ENCODE results near the gene NHSL1.
A peak's percentile ranks its signal among the peaks of the same experiment; 100 is the strongest.

The NHSL1 gene

GRCh38 chr6:138455746-138456400 lies 43.4 kb downstream of the NHSL1 start:
- TF ChIP-seq OSR1 (CRISPR knock-in tag; IDR thresholded peaks at IDR 0.05) (no peak), CSRNP3 (CRISPR knock-in tag; IDR thresholded peaks at IDR 0.05) (no peak), ISL1 (CRISPR knock-in tag; IDR thresholded peaks at IDR 0.05) (no peak), ZFP30 (CRISPR knock-in tag; IDR thresholded peaks at IDR 0.05) (no peak), TOX (CRISPR knock-in tag; IDR thresholded peaks at IDR 0.05; ENCODE audit: borderline replicate concordance) (no peak), PATZ1 (CRISPR knock-in tag; IDR thresholded peaks at IDR 0.05; ENCODE audit: borderline replicate concordance) (no peak), ZNF70 (CRISPR knock-in tag; IDR thresholded peaks at IDR 0.05) (no peak), ZNF565 (CRISPR knock-in tag; conservative IDR thresholded peaks at IDR 0.05; ENCODE audit: low read depth) (no peak), TCF4 (CRISPR knock-in tag; IDR thresholded peaks at IDR 0.05; ENCODE audit: borderline replicate concordance) (no peak), RARB (CRISPR knock-in tag; IDR thresholded peaks at IDR 0.05) (no peak), GLIS3 (CRISPR knock-in tag; IDR thresholded peaks at IDR 0.05) (no peak), CSDC2 (CRISPR knock-in tag; IDR thresholded peaks at IDR 0.05) (no peak), ZNF8 (CRISPR knock-in tag; IDR thresholded peaks at IDR 0.05) (no peak), PPARA (CRISPR knock-in tag; IDR thresholded peaks at IDR 0.05; ENCODE audit: borderline replicate concordance) (no peak), CREB5 (CRISPR knock-in tag; IDR thresholded peaks at IDR 0.05; ENCODE audit: low read depth) (no peak)
- TF ChIP-seq, protein P1, sequence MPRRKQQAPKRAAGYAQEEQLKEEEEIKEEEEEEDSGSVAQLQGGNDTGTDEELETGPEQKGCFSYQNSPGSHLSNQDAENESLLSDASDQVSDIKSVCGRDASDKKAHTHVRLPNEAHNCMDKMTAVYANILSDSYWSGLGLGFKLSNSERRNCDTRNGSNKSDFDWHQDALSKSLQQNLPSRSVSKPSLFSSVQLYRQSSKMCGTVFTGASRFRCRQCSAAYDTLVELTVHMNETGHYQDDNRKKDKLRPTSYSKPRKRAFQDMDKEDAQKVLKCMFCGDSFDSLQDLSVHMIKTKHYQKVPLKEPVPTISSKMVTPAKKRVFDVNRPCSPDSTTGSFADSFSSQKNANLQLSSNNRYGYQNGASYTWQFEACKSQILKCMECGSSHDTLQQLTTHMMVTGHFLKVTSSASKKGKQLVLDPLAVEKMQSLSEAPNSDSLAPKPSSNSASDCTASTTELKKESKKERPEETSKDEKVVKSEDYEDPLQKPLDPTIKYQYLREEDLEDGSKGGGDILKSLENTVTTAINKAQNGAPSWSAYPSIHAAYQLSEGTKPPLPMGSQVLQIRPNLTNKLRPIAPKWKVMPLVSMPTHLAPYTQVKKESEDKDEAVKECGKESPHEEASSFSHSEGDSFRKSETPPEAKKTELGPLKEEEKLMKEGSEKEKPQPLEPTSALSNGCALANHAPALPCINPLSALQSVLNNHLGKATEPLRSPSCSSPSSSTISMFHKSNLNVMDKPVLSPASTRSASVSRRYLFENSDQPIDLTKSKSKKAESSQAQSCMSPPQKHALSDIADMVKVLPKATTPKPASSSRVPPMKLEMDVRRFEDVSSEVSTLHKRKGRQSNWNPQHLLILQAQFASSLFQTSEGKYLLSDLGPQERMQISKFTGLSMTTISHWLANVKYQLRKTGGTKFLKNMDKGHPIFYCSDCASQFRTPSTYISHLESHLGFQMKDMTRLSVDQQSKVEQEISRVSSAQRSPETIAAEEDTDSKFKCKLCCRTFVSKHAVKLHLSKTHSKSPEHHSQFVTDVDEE (CRISPR knock-in tag; IDR thresholded peaks at IDR 0.05) = no peak
- ATAC-seq = no peak

DNA sequence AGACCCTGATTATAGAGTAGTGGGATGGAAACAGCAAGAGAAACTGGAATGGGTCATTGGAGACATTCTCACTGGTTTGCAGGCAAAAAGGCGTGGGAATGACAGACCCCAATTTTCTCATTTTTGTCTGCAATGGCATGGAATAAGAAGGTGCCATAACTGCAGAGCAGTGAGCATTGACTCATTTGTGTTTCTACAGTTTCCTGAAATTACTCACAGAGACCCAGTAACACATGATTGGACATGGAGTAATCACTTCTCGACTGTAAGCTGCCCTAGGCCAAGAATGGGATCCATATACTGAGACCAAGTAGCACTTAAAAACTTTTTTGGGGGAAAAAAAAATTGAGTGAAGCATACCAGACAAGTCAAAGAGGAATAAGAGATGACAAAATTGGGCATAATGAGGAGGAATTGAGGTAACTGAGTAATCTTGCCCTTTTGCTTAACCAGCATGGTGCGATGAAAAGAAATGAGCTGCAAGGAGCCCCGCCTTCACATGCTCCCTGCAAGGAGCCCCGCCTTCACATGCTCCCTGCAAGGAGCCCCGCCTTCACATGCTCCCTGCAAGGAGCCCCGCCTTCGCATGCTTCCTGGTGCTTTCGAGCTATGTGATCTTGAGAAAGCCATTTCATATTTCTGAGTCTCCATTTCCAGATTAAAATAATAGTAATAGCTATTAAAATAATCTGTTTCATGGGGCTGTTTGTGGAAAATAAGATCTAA lies 44.1 kb downstream of the NHSL1 start:
- ATAC-seq = 0 out of 3 replicates have a peak, but pooled peaks have one; percentile 38
- TF ChIP-seq, protein P2, sequence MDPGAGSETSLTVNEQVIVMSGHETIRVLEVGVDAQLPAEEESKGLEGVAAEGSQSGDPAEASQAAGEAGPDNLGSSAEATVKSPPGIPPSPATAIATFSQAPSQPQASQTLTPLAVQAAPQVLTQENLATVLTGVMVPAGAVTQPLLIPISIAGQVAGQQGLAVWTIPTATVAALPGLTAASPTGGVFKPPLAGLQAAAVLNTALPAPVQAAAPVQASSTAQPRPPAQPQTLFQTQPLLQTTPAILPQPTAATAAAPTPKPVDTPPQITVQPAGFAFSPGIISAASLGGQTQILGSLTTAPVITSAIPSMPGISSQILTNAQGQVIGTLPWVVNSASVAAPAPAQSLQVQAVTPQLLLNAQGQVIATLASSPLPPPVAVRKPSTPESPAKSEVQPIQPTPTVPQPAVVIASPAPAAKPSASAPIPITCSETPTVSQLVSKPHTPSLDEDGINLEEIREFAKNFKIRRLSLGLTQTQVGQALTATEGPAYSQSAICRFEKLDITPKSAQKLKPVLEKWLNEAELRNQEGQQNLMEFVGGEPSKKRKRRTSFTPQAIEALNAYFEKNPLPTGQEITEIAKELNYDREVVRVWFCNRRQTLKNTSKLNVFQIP (CRISPR knock-in tag; IDR thresholded peaks at IDR 0.05; ENCODE audit: borderline replicate concordance, low read depth) = no peak
- TF ChIP-seq BACH2 (CRISPR knock-in tag; IDR thresholded peaks at IDR 0.05; ENCODE audit: borderline replicate concordance) (no peak), ZNF8 (CRISPR knock-in tag; IDR thresholded peaks at IDR 0.05) (no peak), OSR1 (CRISPR knock-in tag; IDR thresholded peaks at IDR 0.05) (no peak), RARB (CRISPR knock-in tag; IDR thresholded peaks at IDR 0.05) (no peak), ZC3H10 (CRISPR knock-in tag; IDR thresholded peaks at IDR 0.05) (no peak), ZNF70 (CRISPR knock-in tag; IDR thresholded peaks at IDR 0.05) (no peak), PPARA (CRISPR knock-in tag; IDR thresholded peaks at IDR 0.05; ENCODE audit: borderline replicate concordance) (no peak)

DNA sequence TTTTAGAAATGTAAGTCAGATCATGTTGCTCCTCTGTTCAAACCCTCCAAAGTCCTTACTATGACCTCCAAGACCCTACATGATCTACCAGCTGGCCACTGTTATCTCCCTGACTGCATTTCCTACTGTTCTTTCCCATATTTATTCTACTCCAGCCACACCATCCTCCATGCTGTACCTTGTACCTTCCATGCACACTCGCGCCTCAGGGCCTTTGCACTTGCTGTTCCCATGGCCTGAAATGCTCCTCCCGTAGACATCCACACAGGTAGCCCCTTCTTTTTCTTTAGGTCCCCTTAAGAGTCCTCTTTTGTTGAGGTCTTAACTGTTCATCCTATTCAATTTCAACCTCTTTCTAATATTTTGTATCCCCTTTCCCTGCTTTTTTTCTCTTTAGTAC lies 48.3 kb downstream of the NHSL1 start:
- ATAC-seq = no peak
- TF ChIP-seq ZNF70 (CRISPR knock-in tag; IDR thresholded peaks at IDR 0.05) (no peak), SNAI2 (CRISPR knock-in tag; IDR thresholded peaks at IDR 0.05) (no peak), ZC3H10 (CRISPR knock-in tag; IDR thresholded peaks at IDR 0.05) (no peak), CSDC2 (CRISPR knock-in tag; IDR thresholded peaks at IDR 0.05) (no peak), RARB (CRISPR knock-in tag; IDR thresholded peaks at IDR 0.05) (no peak), ZNF565 (CRISPR knock-in tag; conservative IDR thresholded peaks at IDR 0.05; ENCODE audit: low read depth) (no peak), TOX (CRISPR knock-in tag; IDR thresholded peaks at IDR 0.05; ENCODE audit: borderline replicate concordance) (no peak), ISL1 (CRISPR knock-in tag; IDR thresholded peaks at IDR 0.05) (no peak), ARNTL (CRISPR knock-in tag; IDR thresholded peaks at IDR 0.05; ENCODE audit: borderline replicate concordance, low read depth) (no peak)
- TF ChIP-seq, protein P1 (CRISPR knock-in tag; IDR thresholded peaks at IDR 0.05) = no peak
- TF ChIP-seq, protein P2 (CRISPR knock-in tag; IDR thresholded peaks at IDR 0.05; ENCODE audit: borderline replicate concordance, low read depth) = no peak

Measured in SK-N-SH treated with all-trans-retinoic acid at 6 μM for 48 hours (cell line).